Activated T-helper 1 cell treated with Interleukin-2 at 50 U/mL for 16 hours (primary cell): Measurements from ENCODE around the gene HDHD2.
"Not testable (repeated sequence)": the region's sequence is repeated elsewhere in the genome, so short reads cannot be mapped to it uniquely, and the experiment has no call there.

Source experiments
- DNase-seq: peaks from one replicate; pipeline ENCODE4 v3.0.0-alpha.2; 2020; ENCODE audit warnings: low read depth

Gene HDHD2, protein sequence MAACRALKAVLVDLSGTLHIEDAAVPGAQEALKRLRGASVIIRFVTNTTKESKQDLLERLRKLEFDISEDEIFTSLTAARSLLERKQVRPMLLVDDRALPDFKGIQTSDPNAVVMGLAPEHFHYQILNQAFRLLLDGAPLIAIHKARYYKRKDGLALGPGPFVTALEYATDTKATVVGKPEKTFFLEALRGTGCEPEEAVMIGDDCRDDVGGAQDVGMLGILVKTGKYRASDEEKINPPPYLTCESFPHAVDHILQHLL

DNA sequence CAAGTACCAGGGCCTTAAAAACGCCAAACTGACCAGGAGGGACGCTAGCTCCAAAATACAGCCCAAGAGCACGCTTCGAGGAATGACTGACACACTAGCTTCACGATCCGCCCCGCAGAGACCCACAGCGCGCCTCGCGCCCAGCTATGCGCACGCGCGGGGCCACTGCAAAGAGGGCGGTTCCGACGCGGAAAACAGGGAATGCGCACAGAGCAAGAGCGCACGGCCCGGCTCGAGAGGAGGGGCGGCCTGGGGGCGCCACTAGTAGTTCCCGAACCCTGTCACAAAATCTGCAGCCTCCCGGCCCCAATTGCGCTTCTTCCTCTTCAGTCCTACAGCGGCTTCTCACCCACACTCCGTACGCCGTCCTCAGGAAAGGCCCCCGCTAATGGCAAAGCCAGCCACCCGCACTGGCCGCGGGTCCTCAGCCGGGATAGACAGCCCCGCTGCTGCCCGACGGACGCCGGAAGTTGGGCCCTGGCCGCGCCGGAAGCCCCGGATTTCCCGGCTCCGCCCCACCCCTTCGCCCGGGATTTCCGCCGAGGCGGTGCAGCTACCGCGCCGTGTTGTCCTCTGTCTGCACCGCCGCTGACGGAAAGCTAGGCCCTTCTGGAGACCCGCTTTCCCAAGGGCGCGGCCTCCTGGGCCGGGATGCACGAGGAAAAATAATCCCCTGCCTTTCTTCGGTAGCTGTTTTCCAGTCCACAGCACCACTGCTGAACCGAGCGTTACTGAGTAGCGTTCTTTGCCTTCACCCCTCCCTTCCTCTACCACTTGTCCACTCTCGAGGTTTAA lies at the start of gene HDHD2:
HDHD2 (minus strand) TSS at position 472 of the 795 bp plus-strand sequence. CDS start 14,061 bp downstream, outside the sequence.
- DNase-seq = peak; percentile 73

DNA sequence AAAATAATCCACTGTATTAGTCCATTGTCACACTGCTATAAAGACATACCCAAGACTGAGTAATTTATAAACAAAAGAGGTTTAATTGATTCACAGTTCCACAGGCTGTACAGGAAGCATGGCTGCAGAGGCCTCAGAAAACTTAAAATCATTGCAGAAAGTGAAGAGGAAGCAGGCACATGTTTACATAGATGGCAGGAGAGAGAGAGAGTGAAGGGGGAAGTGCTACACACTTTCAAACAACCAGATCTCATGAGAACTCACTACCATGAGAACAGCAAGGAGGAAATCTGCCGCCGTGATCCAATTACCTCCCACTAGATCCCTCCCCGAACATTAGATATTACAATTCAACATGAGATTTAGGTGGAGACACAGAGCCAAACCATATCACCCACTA lies 45.7 kb upstream of the HDHD2 start:
- not testable (repeated sequence) for DNase-seq

DNA sequence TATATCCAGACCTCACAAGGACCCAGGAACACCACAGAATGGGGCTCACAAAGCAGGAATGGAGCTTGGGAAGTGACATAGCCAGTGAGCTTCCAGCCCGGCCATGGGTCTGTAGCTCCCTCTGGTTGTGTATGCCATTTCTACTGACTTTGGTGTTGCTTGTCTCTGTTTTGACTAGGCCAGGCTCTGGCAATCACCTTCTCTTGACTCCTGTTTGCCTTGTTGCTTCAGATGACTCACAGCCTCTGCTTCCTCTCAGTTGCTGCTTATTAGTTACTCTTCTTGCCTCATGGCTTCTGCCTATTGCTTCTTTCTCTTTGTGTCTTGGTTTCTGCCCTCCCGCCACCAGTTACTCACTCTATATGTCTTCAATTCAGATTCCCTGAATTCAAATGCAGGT lies 41.7 kb upstream of the HDHD2 start:
- DNase-seq = no peak

DNA sequence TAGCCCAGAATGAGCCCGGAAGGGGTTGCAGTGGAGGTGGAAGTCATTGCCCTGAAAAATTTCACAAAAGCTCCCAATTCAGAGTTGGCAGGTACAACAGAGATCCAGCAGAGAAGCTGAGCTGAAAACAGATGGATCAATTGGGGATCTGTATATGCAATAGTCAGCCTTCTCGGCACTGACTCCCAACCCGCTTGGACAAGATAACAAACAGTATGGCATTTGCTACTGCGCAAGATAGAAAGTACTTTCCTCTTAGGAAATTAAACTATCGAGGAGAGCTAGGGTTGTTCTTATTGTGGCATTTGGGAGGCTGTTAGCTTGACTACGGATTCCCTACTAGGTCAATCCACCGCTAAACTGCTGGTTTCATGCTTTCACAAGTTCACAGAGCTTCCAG lies 37.4 kb upstream of the HDHD2 start:
- DNase-seq = no peak

DNA sequence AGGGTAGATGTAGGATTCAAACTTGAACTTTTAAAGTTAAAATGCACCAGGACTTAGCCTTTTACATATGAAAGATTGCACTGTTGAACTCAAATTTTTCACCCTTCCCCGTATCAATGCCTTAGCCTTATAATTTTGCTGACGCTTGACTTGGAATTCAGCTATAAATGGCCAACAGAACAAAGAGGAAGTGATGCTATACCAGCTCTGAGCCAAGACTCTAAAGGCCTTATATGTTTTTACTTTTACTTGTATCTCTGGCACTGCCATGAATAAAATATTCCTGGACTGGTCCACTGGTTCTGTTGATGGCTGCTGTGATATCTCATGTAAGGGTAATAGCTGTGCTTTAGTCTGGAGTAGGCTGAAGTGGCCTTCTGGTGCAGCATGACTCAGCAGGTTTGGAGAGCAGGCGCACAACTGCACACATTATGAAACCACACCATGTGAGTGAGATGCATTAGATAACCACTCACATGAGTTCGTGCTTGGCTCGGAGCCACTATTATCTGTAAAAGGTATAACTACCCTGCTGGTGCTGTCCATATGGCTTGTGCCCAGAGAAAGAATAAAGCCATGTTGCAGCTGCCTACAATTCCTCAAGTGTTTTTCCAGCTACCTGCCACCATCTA lies 34.2 kb upstream of the HDHD2 start:
- DNase-seq = no peak

DNA sequence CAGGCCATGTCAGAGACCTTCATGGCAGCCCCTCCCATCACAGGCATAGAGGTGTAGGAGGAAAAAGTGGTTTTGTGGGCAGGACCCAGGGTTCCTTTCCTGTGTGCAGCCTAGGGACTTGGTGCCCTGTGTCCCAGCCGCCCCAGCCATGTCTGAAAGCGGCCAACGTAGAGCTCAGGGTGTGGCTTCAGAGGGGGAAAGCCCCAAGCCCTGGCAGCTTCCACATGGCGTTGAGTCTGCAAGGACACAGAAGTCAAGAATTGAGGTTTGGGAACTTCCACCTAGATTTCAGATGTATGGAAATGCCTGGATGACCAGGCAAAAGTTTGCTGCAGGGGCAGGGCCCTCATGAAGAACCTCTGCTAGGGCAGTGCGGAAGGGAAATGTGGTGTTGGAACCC lies 31.9 kb upstream of the HDHD2 start:
- DNase-seq = not testable (repeated sequence)

DNA sequence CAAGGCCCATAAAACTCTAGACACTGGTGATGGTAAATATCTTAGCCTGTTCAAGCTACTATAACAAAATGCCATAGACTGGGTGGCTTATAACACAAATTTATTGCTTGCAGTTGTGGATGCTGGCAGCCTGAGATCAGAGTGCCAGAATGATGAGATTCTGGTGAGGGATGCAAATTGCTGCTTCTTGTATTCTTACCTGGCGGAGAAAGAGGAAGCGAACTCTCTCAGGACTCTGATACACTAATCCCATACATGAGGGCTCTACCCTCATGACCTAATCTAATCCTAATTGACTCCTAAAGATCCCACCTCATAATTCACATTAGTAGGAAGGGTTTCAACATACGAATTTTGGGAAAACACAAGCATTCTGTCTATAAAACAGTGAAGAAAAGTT lies 30.5 kb upstream of the HDHD2 start:
- no peak for DNase-seq

DNA sequence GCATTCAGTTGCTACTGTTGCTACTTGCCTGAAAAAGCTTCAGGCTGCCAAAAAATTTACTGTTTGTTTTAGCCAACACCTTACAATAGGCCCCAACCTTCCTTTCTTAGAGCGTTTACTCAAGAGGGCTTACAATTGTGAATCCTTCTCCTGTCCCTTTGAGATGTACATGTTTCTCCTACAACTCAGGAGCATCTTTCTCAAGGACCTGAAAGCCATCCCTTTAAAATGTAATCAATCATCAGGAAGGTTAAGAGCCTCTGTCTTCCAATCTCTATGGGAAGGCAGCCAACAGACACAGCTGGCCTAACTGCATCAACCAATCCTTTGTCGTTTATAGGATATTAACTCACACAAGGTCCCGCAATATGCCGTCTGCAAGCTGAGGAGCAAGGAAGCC lies 29.2 kb upstream of the HDHD2 start:
- no peak for DNase-seq

DNA sequence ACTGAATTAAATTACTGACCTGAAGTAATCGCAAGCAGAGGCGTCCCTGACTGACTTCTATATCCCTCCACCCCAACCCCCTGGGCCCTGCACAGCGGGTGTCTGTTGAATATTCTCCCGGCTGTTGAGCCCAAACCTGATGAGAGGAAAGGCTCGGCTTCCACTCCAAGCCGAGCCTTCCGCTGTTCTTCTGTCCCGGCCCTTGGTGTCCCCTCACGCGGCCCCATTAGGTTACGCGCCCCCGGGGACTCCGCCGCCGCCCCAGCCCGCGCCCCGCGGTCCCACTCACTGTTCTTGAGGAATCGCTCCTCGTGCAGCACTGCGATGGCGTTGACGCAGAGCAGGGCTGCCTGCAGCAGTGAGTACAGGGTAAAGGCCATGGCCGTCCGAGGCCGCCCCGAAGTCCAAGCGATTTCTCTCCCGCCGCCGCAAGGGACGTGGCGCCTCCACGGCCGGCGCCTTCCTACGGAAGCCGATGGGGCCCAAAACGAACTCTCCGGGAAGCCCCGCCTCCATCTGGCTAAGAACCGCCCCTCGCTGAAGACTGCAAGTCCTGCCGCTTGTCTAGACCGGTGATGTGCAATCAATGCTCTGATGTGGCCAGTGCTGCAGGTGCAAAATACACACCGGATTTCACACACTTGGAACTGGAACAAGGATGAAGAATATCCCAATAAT lies 25.7 kb upstream of the HDHD2 start, which contains the start of gene IER3IP1:
IER3IP1 (minus strand) TSS at position 467 of the 678 bp plus-strand sequence; CDS start at position 380, 87 bp downstream.
- DNase-seq = peak; percentile 73

DNA sequence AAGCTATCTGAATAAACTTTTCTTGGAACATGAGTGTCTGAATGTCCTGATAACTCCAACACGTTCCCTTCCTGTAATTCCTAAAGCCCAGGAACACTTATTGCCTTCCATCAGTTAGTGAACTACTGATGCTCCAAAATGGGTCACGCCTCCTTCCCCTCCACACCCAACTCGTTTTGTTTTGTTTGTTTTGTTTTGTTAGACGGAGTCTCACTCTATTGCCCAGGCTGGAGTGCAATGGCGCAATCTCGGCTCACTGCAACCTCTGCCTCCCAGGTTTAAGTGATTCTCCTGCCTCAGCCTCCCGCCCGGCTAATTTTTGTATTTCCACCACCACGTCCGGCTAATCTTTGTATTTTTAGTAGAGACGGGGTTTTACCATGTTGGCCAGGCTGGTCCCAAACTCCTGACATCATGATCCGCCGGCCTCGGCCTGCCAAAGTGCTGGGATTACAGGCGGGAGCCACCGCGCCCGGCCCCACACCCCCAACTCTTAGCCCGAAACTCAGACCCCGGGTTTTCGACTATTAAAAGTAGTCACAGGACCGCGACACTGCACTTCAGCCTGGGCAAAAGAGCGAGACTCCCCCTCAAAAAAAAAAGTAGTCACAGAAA lies 25.1 kb upstream of the HDHD2 start:
- no peak for DNase-seq

DNA sequence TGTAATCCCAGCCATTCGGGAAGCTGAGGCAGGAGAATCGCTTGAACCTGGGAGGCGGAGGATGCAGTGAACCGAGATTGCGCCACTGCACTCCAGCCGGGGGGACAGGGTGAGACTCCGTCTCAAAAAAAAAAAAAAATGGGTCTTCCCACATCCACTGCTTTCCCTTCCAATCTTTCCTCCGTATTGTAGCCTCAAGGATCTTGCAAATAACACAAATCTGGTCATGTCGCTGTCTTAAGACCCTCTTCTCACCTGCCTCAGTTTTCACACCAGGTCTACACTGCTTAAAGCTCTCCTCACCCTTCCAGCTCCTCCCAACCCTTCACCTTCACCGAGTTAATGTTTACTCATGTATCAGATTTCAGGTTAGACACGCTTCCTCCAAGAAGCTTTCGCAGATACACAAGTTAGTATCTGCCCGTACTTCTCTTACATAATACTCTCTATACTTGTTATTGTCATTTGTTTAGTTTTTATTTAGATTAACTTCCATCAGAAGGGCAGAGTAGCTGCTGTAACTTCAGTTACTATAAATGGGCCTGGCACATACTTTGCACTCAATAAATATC lies 24.3 kb upstream of the HDHD2 start:
- no peak for DNase-seq

DNA sequence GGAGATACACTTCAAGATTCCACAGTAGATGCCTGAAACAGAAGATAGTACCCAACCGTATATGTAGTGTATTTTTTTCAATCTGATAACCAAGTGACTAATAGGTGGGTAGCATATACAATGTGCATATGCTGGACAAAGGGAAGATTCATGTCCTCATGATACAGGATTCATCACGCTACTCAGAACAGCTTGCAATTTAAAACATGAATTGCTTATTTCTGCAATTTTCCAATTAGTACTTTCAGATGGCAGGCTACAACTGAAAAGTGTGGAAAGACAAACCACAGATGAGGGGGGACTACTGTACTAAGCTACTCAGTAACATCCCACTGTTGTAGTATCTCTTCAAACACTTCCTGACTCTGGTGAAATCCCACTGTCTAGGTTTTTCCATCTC lies 22.2 kb upstream of the HDHD2 start:
- no peak for DNase-seq

DNA sequence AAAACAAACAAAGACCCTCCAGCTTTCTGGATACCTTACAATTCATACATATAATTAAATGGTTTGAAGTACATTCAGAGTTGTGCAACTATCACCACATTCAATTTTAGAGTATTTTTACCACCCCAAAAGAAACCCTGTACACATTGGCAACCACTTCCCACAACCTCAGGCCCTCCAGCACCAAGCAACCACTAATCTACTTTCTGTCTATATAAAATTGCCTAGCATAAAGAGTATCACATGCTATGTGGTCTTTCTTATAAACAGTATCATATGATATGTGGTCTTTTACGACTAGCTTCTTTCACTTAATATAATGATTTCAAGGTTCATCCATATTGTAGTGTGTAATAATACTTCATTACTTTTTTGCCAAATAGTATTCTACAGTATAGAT lies 18.6 kb upstream of the HDHD2 start:
- DNase-seq = no peak

DNA sequence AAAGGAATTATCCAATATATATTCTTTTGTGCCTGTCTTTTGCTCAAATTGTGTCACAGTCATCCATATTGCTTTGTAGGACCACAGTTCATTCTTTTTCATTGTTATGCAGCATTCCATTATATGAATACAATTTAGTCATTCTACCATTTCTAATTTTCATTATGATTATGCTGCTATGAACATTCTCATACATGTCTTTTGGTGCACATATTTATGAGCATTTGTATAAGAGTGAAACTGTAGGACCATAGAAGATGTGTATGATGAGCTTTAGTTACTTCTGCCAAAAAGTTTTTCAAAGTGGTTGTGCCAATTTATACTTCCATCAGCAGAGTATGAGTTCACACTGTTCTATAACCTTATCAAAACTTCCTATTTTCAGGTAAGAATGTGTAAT lies 18.2 kb upstream of the HDHD2 start:
- no peak for DNase-seq

DNA sequence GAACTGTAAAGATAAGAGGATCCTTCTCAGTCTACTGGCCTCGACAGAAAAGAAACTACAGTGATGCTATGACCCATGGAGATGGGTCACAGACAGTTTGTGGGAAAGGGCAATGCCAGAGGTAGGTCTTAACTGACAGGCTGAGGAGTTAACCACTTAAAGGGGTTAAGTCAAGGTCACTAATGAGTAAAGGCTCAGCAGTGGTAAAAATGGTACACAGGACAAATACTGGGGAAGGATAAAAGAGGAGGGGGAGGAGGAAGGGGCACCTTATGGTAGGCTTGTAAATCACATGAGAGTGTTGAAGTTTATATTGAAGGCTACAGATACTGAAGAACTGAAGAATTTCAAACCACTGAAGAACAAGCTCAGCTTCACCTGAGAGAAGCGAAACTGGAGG lies 16.0 kb upstream of the HDHD2 start:
- DNase-seq = no peak

DNA sequence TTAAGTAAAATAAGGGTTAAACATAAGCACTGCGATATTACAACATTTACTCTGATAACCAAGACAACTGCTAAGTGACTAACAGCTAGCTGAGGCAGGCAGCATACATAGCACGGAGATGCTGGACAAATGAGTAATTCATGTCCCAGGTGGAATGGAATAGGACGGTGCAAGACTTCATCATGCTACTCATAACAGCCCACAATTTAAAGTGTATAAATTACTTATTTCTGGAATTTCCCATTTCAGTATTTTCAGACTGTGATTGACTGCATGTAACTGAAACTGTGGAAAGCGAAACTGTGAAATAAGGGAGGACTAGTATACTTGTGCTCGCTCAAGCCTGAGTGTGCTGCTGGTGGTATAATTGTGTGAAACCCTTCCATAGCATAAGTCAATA lies 12.9 kb upstream of the HDHD2 start:
- DNase-seq = no peak

DNA sequence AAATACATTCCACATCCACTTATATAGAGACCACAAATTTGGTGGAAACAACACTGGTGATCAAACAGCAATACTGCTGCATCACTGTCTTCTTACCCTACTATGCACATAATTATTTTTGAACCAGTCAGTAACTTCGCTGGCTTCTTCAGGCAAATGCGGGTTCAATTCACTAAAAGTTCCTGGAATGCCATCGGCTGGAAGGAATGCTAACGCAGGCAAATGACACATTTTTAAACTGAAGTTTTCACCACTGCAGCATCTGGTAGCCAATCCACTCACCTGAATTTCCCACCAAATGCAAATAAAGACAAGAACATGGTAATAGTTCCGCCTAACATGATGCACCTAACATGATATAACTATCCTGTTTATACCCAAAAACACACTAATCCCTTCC lies 10.0 kb upstream of the HDHD2 start:
- no peak for DNase-seq

DNA sequence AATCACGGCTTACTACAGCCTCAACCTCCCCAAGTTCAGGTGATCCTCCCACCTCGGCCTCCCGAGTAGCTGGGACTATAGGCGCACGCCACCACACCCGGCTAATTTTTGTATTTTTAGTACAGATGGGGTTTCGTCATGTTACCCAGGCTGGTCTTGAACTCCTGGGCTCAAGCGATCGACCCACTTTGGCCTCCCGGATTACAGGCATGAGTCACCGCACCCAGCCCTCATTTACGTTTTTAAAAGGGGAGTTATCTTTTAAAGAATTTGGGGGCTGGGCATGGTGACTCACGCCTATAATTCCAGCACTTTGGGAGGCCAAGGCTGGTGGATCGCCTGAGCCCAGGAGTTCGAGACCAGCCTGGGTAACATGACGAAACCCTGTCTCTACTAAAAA lies 8.1 kb upstream of the HDHD2 start:
- DNase-seq = not testable (repeated sequence)

DNA sequence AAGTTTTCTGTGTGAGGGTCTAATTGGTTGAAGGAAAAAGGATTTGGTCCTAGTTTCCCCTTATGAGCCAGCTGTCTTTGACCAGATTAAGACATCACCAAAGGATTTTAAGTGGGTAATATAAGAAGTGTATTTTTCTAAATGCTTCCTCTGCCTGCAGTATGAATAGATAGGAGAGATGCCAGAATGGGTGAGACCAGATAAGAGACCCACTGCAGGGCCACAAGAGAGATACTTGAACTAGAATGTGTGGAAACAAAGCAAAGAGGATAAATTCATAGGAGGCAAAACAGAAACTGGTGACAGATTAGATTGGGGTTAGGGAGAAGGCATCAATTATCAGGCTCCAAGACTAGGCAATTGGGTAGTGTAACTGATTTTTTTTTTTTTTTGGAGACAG lies 1.1 kb upstream of the HDHD2 start:
- DNase-seq = no peak

DNA sequence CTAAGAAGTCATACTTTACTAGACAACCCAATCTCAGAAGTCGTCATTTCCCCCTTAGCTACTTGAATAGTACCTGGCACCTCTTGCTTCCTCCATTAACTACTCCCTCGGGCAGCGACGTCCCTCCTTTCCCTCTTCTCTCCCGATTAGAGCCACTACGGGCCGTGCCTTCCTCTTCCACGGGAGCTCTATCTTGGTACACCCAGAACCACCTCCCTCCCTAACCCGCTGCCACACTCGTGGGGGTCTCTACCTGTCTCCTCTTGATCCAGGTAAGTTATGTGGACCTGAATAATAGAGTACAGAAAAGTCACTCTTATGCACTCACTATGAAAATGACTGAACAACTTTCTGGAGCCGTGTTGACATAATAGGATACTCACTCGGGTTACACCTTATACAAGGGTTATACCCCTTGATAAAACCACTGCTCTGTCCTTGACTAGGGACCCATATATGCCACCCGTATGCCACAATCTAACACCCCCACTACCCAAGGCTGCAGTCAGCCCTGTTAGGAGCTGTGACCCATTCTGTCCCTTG lies 595 bp upstream of the HDHD2 start:
- DNase-seq = no peak

DNA sequence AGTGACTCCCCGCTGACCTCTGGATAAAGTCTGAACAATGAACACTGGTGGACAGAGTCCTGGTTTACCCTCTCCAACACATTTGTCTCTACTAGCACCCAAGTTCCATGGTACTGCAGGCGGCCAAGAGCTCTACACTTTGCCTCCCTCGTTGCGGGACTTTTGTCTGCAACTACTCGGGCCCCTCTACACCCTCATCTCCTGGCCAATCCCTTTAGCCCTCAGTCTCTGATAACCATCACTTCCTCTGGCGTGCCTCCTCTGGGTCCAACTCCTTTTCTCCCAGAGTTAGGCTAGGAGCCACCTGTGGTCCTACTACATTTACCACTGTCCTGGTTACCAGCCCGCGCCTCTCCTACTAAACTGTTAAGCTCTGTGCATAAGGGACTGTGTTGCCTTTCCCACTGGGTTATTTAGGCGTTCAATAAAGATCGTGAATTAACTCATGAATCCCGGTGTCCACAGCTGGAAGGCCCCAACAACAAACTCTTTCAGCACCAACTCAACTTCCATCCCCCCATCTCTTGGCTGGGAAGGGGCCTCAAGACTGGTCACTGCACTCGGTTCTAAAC lies 757 bp downstream of the HDHD2 start:
- DNase-seq = no peak
